Testis (tissue), 3 donors: ENCODE results near the gene TRAP1. TPM values are rescaled to one million over a fixed set of nuclear protein-coding genes. Genes with fewer than 3 reads are reported as not detected.

Experiments
- DNase-seq: peaks from one replicate; pipeline ENCODE4 v3.0.0-alpha.2; 2019
- H3K27ac ChIP-seq, 2 donors: fragments of 200-600 bp; sonication (generic); one replicate each; pipeline ENCODE4 v1.5.1; 2019
- H3K27me3 ChIP-seq: fragments of 200-600 bp; sonication (generic); one replicate; pipeline ENCODE4 v1.5.1; 2019
- H3K36me3 ChIP-seq: fragments of 200-600 bp; sonication (generic); one replicate; pipeline ENCODE4 v1.5.1; 2017; ENCODE audit warnings: low read depth; ENCODE audit errors: missing control alignments
- H3K4me1 ChIP-seq: fragments of 200-600 bp; sonication (generic); one replicate; pipeline ENCODE4 v1.5.1; 2019
- H3K4me3 ChIP-seq, 2 donors: fragments of 200-600 bp; sonication (generic); one replicate each; pipeline ENCODE4 v1.5.1; 2017 to 2019
- H3K9me3 ChIP-seq: fragments of 200-600 bp; sonication (generic); one replicate; pipeline ENCODE4 v1.5.1; 2017
- CTCF ChIP-seq, 3 experiments: fragments of 450-650 bp in 2 of 3; fragments of 200-600 bp in 1 of 3; sonication (generic) in 1 of 3; IDR thresholded peaks; one replicate each; pipeline ENCODE4 v1.5.1; 2016 to 2019; ENCODE audit warnings: antibody characterized with exemption in 3 of 3, mild to moderate bottlenecking in 2 of 3, moderate library complexity in 1 of 3
- POLR2A ChIP-seq: fragments of 450-650 bp; IDR thresholded peaks from one replicate; pipeline ENCODE4 v1.6.1; 2017; ENCODE audit warnings: antibody characterized with exemption, mild to moderate bottlenecking, moderate library complexity
- WGBS, 2 donors: methylation state at CpG; one replicate each; pipeline ENCODE4 v1.1.5; 2018; 5-methylcytosine and 5-hydroxymethylcytosine counted together
- intact Hi-C: fragments of 100-400 bp; cut with DNase I; formaldehyde crosslinking; loops from one replicate; pipeline ENCODE4 v1.15.1; 2023; ENCODE audit warnings: low total_unique reads
- polyA plus RNA-seq: library from polyadenylated mRNA; stranded (reverse); fragments of 350-450 nt; fragmentation: Illumina TruSeq; extraction: RNeasy Lipid Tissue Mini Kit (QIAGEN cat#74804); gene quantifications from one replicate; pipeline ENCODE4 v1.2.3, GENCODE V29; 2014; ENCODE audit warnings: low read depth, low replicate concordance; ENCODE audit not compliant: insufficient read depth
- total RNA-seq, 2 donors: library from RNA; depleted of rRNA; stranded (reverse); fragments of >200 nt; gene quantifications; one replicate each; pipeline ENCODE4 v1.2.3, GENCODE V29; 2016

Gene TRAP1
- total and polyA plus RNA-seq, 3 donors from 2014 or later = 80.0 to 140 (median 131) TPM

GRCh38 chr16:3690980-3691720 lies 26.2 kb downstream of the TRAP1 start:
- intact Hi-C loops = loop anchor here (5.0 kb wide), 1 partner anchor 191 kb away; the partner anchor contains the start of gene CREBBP
- Histone ChIP-seq H3K4me1 (no peaks in the 10 kb centered on the region), H3K4me3 (no peak overlapping the region), H3K36me3 (no peaks in the 10 kb centered on the region), H3K27ac (peak overlapping the region in 1 of 2 donors; percentile 48), H3K27me3 (no peaks in the 10 kb centered on the region), H3K9me3 (no peaks in the 10 kb centered on the region)
- TF ChIP-seq CTCF (IDR thresholded peaks at IDR 0.05) = peak in 1 of 3 experiments; percentile 20
- no peak for TF ChIP-seq POLR2A
- no peak for DNase-seq
- 73 to 82% methylated on average over 19 of the region's 19 CpGs for WGBS, 2 donors

GRCh38 chr16:3690470-3690928 lies 26.8 kb downstream of the TRAP1 start:
- H3K27ac ChIP-seq = peak overlapping the region in 1 of 2 donors; percentile 48
- H3K4me1 ChIP-seq = no peaks in the 10 kb centered on the region
- peak; percentile 94 for DNase-seq
- H3K36me3 ChIP-seq = no peaks in the 10 kb centered on the region
- H3K27me3 ChIP-seq = no peaks in the 10 kb centered on the region
- WGBS, 2 donors = 25 to 31% methylated on average over 18 of the region's 18 CpGs
- intact Hi-C loops = loop anchor here (5.0 kb wide), 1 partner anchor 192 kb away; the partner anchor contains the start of gene CREBBP
- H3K9me3 ChIP-seq = no peaks in the 10 kb centered on the region
- no peak overlapping the region for H3K4me3 ChIP-seq
- TF ChIP-seq POLR2A = no peak
- peak; percentile 93 to 94 (median 93) for TF ChIP-seq CTCF (IDR thresholded peaks at IDR 0.05)

GRCh38 chr16:3689731-3690130 lies 27.6 kb downstream of the TRAP1 start:
- 86 to 91% methylated on average over 7 of the region's 7 CpGs for WGBS, 2 donors
- no peak for DNase-seq
- intact Hi-C loops = loop anchor here (5.0 kb wide), 1 partner anchor 193 kb away; the partner anchor contains the start of gene CREBBP
- H3K27me3 ChIP-seq = no peaks in the 10 kb centered on the region
- no peak overlapping the region for H3K27ac ChIP-seq
- H3K4me3 ChIP-seq = no peak overlapping the region
- TF ChIP-seq CTCF (IDR thresholded peaks at IDR 0.05) (no peak), POLR2A (no peak)
- H3K9me3 ChIP-seq = no peaks in the 10 kb centered on the region
- H3K36me3 ChIP-seq = no peaks in the 10 kb centered on the region
- H3K4me1 ChIP-seq = no peaks in the 10 kb centered on the region

GRCh38 chr16:3687792-3688191 lies 29.5 kb downstream of the TRAP1 start:
- intact Hi-C loops = no loop called here
- TF ChIP-seq POLR2A = no peak
- no peak for TF ChIP-seq CTCF (IDR thresholded peaks at IDR 0.05)

More at GRCh38 chr16:3687792-3688191, 29.5 kb downstream of the TRAP1 start:
- Histone ChIP-seq H3K36me3 (no peaks in the 10 kb centered on the region), H3K4me1 (no peaks in the 10 kb centered on the region), H3K4me3 (no peak overlapping the region), H3K27ac (no peak overlapping the region), H3K9me3 (no peaks in the 10 kb centered on the region), H3K27me3 (no peaks in the 10 kb centered on the region)
- 93 to 94% methylated on average over 9 of the region's 9 CpGs for WGBS, 2 donors
- no peak for DNase-seq
